Stimulated activated CD8-positive, alpha-beta memory T cell treated with anti-CD3 and anti-CD28 coated beads, Interleukin-15, amount 100 ng/mL, for 1 hour (primary cell): ENCODE measurements around the gene SUSD1.

Source experiments
- DNase-seq: peaks from one replicate; pipeline ENCODE4 v3.0.0-alpha.2; 2020; ENCODE audit warnings: low read depth

The SUSD1 gene

DNA sequence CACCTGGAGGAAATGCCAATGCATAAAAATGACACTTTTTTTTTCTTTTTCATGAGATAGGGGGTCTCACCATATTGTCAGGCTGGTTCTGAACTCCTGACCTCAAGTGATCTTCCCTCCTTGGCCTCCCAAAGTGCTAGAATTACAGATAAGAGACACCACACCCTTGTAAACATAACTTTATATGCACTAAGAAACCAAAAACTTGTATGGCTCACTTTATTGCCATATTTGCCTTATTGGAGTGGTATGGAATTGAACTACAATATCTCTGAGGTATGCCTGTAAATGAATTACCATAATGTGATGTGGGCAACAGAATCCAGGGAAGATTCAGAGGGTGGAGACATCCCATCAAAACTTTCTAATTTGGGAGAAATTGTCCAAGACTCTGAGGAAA lies 164.6 kb downstream of the SUSD1 start:
- no peak for DNase-seq

DNA sequence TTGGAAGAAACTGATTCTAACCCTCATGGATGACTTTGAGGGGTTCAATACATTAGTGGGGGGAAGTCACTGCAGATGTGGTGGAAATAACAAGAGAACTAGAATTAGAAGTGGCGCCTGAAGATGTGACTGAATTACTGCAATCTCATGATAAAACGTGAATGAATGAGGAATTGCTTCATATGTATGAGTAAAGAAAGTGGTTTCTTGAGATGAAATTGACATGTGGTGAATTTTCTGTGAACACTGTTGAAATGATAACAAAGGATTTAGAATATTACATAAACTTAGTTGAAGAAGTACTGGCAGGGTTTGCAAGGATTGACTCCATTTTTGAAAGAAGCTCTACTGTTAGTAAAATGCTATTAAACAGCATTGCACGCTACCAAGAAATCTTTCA lies 165.4 kb downstream of the SUSD1 start:
- no peak for DNase-seq

DNA sequence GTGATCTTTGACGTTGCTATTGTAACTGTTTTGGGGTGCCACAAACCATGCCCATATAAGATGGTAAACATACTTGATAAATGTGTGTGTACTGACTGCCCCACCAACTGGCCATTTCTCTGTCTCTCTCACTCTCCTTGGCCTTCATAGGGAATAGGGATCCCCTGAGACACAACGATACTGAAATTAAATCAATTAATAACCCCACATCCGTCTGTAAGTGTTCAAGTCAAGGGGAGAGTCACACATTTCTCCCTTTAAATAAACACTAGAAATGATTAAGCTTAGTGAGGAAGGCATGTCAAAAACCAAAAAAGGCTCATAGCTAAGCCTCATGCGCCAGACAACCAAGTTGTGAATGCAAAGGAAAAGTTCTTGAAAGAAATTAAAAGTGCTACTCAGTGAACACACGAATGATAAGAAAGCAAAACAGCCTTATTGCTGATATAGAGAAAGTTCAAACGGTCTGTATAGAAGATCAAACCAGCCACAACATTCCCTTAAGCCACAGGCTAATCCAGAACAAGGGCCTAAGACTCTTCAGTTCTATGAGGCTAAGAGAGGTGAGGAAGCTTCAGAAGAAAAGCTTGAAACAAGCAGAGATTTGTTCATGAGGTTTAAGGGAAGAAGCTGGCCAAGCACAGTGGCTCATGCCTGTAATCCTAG lies 167.4 kb downstream of the SUSD1 start:
- no peak for DNase-seq

DNA sequence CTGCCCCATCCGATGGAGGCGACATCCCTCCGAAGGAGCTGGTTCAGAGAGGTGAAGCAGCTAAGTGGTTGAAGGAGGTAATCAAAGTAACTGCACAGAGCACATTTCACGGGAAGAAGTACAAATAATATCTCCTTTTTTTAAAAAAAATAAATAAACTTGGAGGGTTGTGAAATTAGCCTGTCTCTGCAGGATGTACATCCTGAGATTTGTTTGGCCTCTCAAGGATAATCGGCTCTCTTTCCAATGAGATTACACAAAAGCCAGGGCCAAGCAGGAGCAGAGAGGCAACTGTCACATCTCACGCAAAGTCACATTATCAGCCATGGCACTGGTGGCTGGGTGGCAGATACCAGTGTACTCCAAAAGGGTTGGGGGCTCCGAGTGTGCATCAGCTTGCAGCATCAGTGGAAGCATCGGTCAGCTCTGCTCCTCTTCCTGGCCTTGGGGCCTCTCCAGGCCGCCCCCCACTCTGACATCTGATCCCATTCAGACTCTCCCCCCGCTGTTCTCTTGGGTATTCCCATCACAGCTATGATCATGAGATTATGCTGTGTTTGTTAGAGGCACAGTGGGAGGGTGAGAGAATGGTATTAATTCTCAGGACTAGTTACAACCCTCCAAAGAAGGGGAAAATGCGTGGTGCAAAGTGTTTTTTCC lies 168.6 kb downstream of the SUSD1 start:
- DNase-seq = no peak

DNA sequence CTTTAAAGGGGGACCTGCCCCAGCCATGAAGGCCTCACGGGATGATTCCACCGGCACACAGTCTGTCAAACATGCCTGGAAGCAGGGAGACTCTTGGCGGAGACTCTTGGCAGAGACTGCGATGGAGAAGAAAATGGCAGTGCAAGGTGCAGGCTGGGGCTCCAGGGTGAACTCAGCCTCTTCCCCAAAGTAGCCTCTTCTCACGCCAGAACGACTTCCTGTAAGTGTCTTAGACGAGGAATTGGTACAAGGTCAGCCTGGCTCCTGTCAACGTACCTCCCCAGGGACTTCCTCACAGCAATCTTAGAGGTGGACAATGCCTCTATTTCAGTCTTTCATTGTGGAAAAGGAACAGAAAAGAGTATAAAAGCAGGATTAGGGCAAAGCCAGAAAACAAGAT lies 169.2 kb downstream of the SUSD1 start:
- no peak for DNase-seq

DNA sequence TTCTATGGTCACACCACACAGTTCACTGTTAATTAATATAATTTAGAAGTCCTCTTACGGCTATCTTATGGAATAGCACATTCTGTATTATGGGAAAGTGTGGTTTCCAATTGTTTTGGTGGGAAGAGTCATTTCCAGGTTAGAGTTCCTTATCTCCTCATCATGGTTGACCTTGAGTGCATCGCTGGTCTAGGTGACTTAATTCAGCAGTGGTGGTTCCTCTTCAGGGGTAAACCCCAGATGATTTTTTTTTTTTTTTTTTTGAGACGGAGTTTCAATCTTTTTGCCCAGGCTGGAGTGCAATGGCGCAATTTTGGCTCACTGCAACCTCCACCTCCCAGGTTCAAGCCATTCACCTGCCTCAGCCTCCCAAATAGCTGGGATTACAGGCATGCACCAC lies 171.6 kb downstream of the SUSD1 start:
- no peak for DNase-seq

DNA sequence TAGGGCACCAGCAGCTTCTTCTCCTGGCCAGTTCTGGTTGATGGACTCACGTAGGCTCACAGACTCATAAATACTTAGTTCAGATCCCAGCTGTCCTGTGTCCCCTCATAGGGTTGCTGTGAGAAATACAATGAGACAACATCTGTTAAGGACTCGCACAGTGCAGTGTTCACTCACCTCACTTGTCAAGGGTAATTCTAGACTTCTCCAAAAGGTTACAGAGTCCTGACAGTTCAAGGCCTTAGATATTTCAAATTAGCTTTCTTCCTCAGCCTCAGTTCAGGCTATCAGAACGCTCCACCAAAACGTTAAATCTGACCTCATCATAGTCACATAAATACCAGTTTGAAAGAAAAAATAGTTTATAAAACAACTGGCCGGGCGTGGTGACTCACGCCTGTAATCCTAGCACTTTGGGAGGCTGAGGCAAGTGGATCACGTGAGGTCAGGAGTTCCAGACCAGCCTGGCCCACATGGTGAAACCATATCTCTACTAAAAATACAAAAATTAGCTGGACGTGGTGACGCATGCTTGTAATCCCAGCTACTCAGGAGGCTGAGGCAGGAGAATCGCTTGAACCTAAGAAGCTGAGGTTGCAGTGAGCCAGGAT lies 172.1 kb downstream of the SUSD1 start:
- no peak for DNase-seq

DNA sequence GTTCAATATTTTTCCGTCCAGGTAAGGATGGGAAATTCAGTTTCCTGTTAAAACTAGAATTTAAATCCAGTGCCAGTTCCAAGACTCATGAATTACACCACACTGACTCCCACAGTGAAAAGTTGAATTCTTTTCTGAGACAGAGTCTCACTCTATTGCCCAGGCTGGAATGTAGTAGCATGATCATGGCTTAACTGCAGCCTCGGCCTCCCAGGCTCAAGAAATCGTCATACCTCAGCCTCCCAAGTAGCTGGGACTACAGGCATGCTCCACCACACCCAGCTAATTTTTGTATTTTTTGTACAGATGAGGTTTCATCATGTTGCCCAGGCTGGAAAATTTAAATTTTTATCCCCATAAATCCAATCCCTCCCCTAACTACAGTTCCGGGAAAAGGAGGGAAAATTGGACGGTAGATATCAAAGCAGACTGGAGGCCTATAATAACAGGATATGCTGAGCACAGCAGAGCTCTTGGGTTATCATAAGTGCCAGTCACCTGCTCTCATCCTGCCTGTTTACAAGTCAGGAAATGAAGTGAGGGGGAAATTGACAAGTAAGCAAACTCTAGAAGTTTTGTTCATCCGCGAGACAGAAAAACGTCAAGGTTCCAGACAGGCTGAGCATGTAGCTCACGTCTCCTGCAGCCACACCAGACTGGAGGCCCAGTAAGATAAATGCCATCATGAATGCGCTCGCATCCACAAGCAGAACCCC lies 172.8 kb downstream of the SUSD1 start:
- no peak for DNase-seq

DNA sequence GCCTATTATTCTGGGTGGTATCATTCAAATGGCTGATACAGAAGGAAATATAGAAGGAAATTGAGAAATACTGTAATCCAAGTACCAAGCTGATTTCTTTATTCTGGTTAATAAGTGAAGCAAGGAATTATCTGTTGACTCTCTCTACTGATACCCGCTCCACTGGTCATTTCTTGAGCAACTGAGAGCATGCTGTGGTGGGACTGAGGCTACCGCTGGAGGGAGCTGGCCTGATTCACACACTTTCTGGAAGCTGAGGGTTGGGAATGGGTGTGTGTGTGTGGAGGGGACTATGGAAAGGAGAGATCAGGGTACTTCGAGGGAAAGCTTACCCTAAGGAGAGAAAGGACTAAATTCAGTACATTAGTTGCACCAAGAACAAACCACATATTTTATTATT lies 174.4 kb downstream of the SUSD1 start:
- no peak for DNase-seq

DNA sequence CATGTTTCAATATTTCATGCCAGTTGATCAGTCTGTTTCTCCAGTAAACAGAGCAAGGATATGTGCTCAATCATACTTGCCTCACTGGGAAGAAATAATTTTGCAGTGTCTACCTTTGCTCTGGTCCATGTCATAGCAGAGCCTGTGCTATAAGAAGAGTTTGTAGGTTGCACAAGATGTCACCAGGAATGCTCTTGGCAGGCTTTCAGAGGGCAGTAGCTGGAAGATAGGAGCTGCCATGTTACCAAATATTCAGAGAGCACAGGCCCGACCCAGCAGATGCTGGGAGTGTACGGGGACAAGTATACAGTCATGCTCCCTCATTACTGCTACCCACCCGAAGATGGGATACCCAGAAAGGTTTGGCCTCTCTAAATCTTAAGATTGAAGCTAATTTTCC lies 175.8 kb downstream of the SUSD1 start:
- no peak for DNase-seq

DNA sequence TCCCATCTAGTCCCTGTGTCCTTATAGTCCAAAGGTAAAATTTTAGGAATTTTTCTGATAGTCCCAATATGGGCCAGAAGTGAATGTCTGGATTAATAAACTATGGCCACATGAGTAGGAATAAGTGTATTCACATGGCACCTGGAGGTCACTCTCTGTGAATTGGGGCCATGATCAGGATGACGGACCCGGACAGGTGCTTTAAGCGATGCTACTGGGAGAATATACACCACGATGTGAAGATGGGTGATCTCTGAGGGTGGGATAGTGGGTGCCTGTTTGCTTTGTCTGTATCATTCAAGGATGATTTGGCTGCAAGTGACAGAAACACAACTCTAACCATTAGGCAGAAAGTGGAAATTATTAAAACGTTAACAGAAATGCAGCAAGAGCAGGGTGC lies 177.3 kb downstream of the SUSD1 start:
- DNase-seq = no peak

DNA sequence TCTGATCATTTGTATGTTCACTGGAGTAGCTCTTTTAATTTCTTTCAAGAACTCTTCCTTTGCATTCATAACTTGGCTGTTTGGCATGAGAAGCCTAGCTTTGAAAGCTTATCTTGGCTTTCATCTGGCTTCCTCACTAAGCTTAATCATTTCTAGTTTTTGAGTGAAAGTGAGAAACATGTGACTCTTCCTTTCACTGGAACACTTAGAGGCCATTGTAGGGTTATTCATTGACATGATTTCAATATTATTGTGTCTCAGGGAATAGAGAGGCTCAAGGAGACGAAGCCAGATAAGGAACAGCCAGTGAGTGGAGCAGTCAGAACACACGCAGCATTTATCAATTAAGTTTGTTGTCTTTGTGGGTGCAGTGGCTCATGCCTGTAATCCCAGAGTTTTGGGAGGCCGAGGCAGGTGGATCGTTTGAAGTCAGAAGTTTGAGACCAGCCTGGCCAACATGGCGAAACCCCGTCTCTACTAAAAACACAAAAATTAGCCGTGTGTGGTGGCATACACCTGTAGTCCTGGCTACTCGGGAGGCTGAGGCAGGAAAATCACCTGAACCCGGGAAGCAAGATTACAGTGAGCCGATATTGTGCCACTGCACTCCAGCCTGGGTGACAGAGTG lies 180.2 kb downstream of the SUSD1 start:
- no peak for DNase-seq

DNA sequence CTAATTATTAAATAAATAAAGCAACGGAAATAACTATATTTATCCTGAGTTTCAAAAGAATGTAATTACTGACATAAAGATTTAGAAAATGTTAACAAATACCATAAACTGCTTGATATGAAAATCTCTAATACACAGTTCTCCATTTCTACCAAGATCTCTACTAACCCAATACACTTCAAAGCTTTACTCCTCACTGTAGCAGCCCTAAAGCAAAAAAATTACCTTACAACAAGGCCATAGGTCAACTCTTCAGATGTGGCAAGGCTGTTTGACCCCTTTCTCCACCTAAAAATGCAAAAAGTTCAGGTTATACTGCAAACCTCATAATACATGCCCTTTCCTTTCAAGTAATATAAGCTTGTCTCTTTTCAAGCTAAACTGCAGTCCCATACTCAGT lies 181.8 kb downstream of the SUSD1 start:
- DNase-seq = no peak

DNA sequence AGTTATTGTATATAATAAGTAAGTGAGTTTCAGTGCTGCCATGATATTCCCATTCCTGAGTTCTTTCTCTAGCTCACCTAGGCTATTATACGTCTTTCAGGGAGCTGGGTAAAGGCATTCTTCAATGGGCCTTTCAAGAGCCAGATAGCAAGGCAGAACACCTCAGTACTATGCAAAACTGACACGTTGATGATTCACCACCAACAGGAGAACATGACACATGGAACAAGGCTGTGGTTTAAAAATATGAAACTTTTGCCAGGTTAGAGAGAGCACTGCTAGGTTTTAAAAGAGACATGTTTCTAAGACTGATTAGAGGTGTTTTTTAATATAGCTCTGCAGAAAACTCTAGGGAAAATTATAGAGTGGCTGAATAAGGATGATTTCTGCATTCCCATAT lies 182.6 kb downstream of the SUSD1 start:
- DNase-seq = no peak

DNA sequence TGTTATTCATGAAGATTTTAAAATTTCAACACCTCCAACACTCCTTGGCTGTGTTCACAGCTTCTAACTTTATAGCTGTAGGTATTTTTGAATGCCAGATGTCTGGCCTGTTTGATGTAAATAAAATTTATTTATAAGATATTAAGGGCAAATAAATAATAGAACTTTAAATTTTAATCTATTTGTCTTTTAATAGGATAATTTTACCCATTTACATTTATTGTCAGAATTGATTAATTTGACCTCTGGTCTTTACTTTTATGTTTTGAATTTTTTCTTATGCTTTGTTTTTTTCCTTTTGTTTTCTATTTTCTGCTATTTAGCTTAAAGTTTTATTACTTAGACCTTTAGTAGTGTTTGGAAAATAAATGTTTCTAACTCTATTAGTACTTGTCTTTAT lies 183.9 kb downstream of the SUSD1 start:
- DNase-seq = no peak
